Vagina (tissue), 2 donors: ENCODE data around the gene UNC93A.

ENCODE experiments used
- CTCF ChIP-seq, 3 experiments: fragments of 450-650 bp in 2 of 3; fragments of 200-600 bp in 1 of 3; sonication (generic) in 1 of 3; IDR thresholded peaks; one replicate each; pipeline ENCODE4 v1.5.1; 2017 to 2019; ENCODE audit warnings: antibody characterized with exemption in 3 of 3, mild to moderate bottlenecking in 2 of 3, moderate library complexity in 2 of 3
- POLR2A ChIP-seq, 2 donors: fragments of 450-650 bp; IDR thresholded peaks; one replicate each; pipeline ENCODE4 v1.6.1; 2017; ENCODE audit warnings: antibody characterized with exemption in 2 of 2, mild to moderate bottlenecking in 2 of 2, moderate library complexity in 2 of 2

- TF ChIP-seq CTCF (IDR thresholded peaks at IDR 0.05) (no peak), POLR2A (IDR thresholded peaks at IDR 0.05) (no peak)
These were observed 40.5 kb downstream of the UNC93A start for GRCh38 chr6:167331565-167331964.
